CD14-positive monocyte (primary cell): Measurements from ENCODE around the gene MAK. TPM values are rescaled to one million over a fixed set of nuclear protein-coding genes. Genes with fewer than 3 reads are reported as not detected.

Experiments
- DNase-seq, 3 donors: peaks; one replicate each; pipeline ENCODE4 v3.0.0-alpha.2; 2011 to 2022
- H2AFZ ChIP-seq: 2 replicates; pipeline ENCODE4 v1.6.0; 2012; ENCODE audit warnings: mild to moderate bottlenecking, low read depth, low read length, inconsistent platforms; ENCODE audit not compliant: insufficient read depth, poor library complexity, severe bottlenecking
- H3K27ac ChIP-seq, 2 donors: 1 replicate in 1 of 2; 2 replicates in 1 of 2; pipeline ENCODE4 v1.5.1; 2012 to 2013; ENCODE audit warnings: low read length in 2 of 2, control low read depth in 1 of 2, inconsistent platforms in 1 of 2, low read depth in 1 of 2, mild to moderate bottlenecking in 1 of 2
- H3K27me3 ChIP-seq, 2 donors: one replicate each; pipeline versions ENCODE4 v1.6.0 to v1.6.1; 2011 to 2013; ENCODE audit warnings: low read length in 2 of 2; ENCODE audit not compliant: control insufficient read depth in 2 of 2, insufficient read depth in 2 of 2
- H3K36me3 ChIP-seq, 2 donors: replicated peaks in 1 of 2; 1 replicate in 1 of 2; 2 replicates in 1 of 2; pipeline versions ENCODE4 v1.5.1 to v1.6.1; 2012 to 2013; ENCODE audit warnings: low read length in 2 of 2, control low read depth in 1 of 2, inconsistent platforms in 1 of 2, mild to moderate bottlenecking in 1 of 2; ENCODE audit not compliant: insufficient read depth in 2 of 2, control insufficient read depth in 1 of 2
- H3K4me1 ChIP-seq, 2 donors: 1 replicate in 1 of 2; 2 replicates in 1 of 2; pipeline versions ENCODE4 v1.5.1 to v1.6.1; 2012 to 2013; ENCODE audit warnings: low read length in 2 of 2, control low read depth in 1 of 2, inconsistent platforms in 1 of 2, mild to moderate bottlenecking in 1 of 2, moderate library complexity in 1 of 2; ENCODE audit not compliant: insufficient read depth in 2 of 2, control insufficient read depth in 1 of 2
- H3K4me2 ChIP-seq: replicated peaks from 2 replicates; pipeline ENCODE3; 2012; ENCODE audit warnings: low read length, moderate library complexity, mild to moderate bottlenecking; ENCODE audit not compliant: poor library complexity, severe bottlenecking; ENCODE audit errors: extremely low read depth
- H3K4me3 ChIP-seq, 3 experiments: fragments of 200-600 bp in 1 of 3; sonication (generic) in 1 of 3; replicated peaks in 1 of 3; 1 replicate in 2 of 3; 2 replicates in 1 of 3; pipeline ENCODE4 v1.5.1; 2011 to 2013; ENCODE audit warnings: low read length in 3 of 3, mild to moderate bottlenecking in 3 of 3, control low read depth in 2 of 3, low read depth in 2 of 3, inconsistent platforms in 1 of 3, moderate library complexity in 1 of 3
- H3K79me2 ChIP-seq: 2 replicates; pipeline ENCODE4 v1.6.0; 2012; ENCODE audit warnings: mild to moderate bottlenecking, control low read depth, inconsistent platforms, low read length, moderate library complexity; ENCODE audit not compliant: insufficient read depth
- H3K9ac ChIP-seq: 2 replicates; pipeline ENCODE4 v1.6.0; 2017; ENCODE audit warnings: low read length, mild to moderate bottlenecking; ENCODE audit not compliant: insufficient read depth, poor library complexity, severe bottlenecking
- H3K9me3 ChIP-seq, 2 donors: replicated peaks in 1 of 2; 1 replicate in 1 of 2; 2 replicates in 1 of 2; pipeline versions ENCODE4 v1.5.1 to v1.6.1; 2012 to 2013; ENCODE audit warnings: low read length in 2 of 2, control low read depth in 1 of 2; ENCODE audit not compliant: control insufficient read depth in 1 of 2, insufficient read depth in 1 of 2
- H4K20me1 ChIP-seq: 2 replicates; pipeline ENCODE4 v1.6.0; 2012; ENCODE audit warnings: mild to moderate bottlenecking, low read length, control low read depth, moderate library complexity; ENCODE audit not compliant: insufficient read depth
- H3K27ac Mint-ChIP-seq, 7 donors: one replicate each; pipeline ENCODE4 v1.8.0; 2020; ENCODE audit warnings: mild to moderate bottlenecking in 7 of 7, mixed read lengths in 7 of 7, moderate library complexity in 6 of 7, inconsistent platforms in 2 of 7
- H3K27me3 Mint-ChIP-seq, 3 donors: one replicate each; pipeline ENCODE4 v1.8.0; 2021 to 2022; ENCODE audit warnings: low read depth in 3 of 3, mild to moderate bottlenecking in 3 of 3, mixed read lengths in 3 of 3, moderate library complexity in 3 of 3, inconsistent platforms in 1 of 3
- H3K36me3 Mint-ChIP-seq, 2 donors: one replicate each; pipeline ENCODE4 v1.8.0; 2020; ENCODE audit warnings: mixed read lengths in 2 of 2, inconsistent platforms in 1 of 2, mild to moderate bottlenecking in 1 of 2
- H3K4me1 Mint-ChIP-seq: one replicate; pipeline ENCODE4 v1.8.0; 2020; ENCODE audit warnings: mild to moderate bottlenecking, mixed read lengths
- H3K4me3 Mint-ChIP-seq, 2 donors: one replicate each; pipeline ENCODE4 v1.8.0; 2020; ENCODE audit warnings: mild to moderate bottlenecking in 2 of 2, mixed read lengths in 2 of 2, moderate library complexity in 1 of 2
- H3K9me3 Mint-ChIP-seq, 7 donors: one replicate each; pipeline ENCODE4 v1.8.0; 2020 to 2022; ENCODE audit warnings: mixed read lengths in 7 of 7, mild to moderate bottlenecking in 6 of 7, moderate library complexity in 6 of 7, inconsistent platforms in 2 of 7
- WGBS: methylation state at CpG from one replicate; pipeline ENCODE4 v1.1.5; 2013; ENCODE audit warnings: missing lambda C conversion rate; ENCODE audit not compliant: insufficient coverage; 5-methylcytosine and 5-hydroxymethylcytosine counted together
- intact Hi-C, 2 donors: fragments of 100-400 bp; cut with micrococcal nuclease; formaldehyde crosslinking; loops; one replicate each; pipeline versions ENCODE4 v1.15.0 to v1.15.1; 2023
- polyA plus RNA-seq, 3 donors: library from polyadenylated mRNA; depleted of rRNA in 1 of 3; unstranded in 2 of 3; stranded (reverse) in 1 of 3; fragments of 300-500 nt in 2 of 3; fragments of >200 nt in 1 of 3; fragmentation: Illumina TruSeq in 2 of 3; gene quantifications; 1 replicate in 2 of 3; 2 replicates in 1 of 3; pipeline ENCODE4 v1.2.3, GENCODE V29; 2012 to 2021
- TF ChIP-seq, protein P1 (sequence below): fragments of 200-600 bp; IDR thresholded peaks from one replicate; pipeline ENCODE4 v1.8.0; 2022; ENCODE audit warnings: antibody characterized with exemption, mild to moderate bottlenecking

MAK gene
- polyA plus RNA-seq, 3 donors: 0.68 to 1.4 (median 0.76) TPM

DNA sequence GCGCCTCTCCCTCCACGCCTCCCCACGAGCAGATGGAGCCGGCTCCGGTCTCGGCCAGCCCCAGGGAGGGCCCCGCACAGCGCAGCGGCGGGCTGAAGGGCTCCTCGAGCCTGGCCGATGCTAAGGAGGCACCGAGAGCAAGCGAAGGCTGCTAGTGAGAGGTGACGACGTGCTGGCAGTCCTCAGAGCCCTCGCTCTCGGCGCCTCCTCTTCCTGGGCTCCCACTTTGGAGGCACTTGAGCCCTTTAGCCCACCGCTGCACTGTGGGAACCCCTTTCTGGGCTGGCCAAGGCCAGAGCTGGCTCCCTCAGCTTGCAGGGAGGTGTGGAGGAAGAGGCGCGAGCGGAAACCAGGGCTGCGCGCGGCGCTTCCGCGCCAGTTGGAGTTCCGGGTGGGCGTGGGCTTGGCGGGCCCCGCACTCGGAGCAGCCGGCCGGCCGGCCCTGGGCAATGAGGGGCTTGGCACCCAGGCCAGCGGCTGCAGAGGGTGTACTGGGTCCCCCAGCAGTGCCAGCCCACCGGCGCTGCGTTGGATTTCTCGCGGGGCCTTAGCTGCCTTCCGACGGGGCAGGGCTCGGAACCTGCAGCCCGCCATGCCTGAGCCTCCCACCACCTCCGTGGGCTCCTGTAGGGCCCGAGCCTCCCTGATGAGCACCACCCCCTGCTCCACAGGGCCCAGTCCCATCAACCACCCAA is 117.9 kb downstream of the MAK start:
- peak overlapping the region; percentile 78 to 81 for H3K4me3 Mint-ChIP-seq
- H3K36me3 Mint-ChIP-seq: peaks cover 6 to 8% of the 10 kb centered on the region in 2 donors
- H3K36me3 ChIP-seq: no peaks in the 10 kb centered on the region
- intact Hi-C loops: no loop called here
- 29% methylated on average over 45 of the region's 49 CpGs for WGBS
- no peaks in the 10 kb centered on the region for H4K20me1 ChIP-seq
- H3K79me2 ChIP-seq: peaks cover 15% of the 10 kb centered on the region
- TF ChIP-seq, protein P1, sequence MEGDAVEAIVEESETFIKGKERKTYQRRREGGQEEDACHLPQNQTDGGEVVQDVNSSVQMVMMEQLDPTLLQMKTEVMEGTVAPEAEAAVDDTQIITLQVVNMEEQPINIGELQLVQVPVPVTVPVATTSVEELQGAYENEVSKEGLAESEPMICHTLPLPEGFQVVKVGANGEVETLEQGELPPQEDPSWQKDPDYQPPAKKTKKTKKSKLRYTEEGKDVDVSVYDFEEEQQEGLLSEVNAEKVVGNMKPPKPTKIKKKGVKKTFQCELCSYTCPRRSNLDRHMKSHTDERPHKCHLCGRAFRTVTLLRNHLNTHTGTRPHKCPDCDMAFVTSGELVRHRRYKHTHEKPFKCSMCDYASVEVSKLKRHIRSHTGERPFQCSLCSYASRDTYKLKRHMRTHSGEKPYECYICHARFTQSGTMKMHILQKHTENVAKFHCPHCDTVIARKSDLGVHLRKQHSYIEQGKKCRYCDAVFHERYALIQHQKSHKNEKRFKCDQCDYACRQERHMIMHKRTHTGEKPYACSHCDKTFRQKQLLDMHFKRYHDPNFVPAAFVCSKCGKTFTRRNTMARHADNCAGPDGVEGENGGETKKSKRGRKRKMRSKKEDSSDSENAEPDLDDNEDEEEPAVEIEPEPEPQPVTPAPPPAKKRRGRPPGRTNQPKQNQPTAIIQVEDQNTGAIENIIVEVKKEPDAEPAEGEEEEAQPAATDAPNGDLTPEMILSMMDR: no peak
- H3K9ac ChIP-seq: peak overlapping the region; percentile 64
- H3K27ac Mint-ChIP-seq: peak overlapping the region in 6 of 7 donors; percentile 30 to 85 (median 68)
- peak overlapping the region; percentile 47 to 76 (median 56) for H3K4me3 ChIP-seq
- H3K4me2 ChIP-seq: peak overlapping the region; percentile 79
- H3K9me3 ChIP-seq: peaks cover 7 to 21% of the 10 kb centered on the region in 2 donors
- H3K9me3 Mint-ChIP-seq: peaks cover 14 to 26% (median 18%) of the 10 kb centered on the region in 7 donors
- peaks cover 42% of the 10 kb centered on the region for H3K4me1 Mint-ChIP-seq
- H3K27me3 Mint-ChIP-seq: no peaks in the 10 kb centered on the region
- peak overlapping the region; percentile 42 to 68 for H3K27ac ChIP-seq
- peak in 2 of 3 donors; percentile 15 to 21 for DNase-seq
- peaks cover 20 to 31% of the 10 kb centered on the region in 2 donors for H3K4me1 ChIP-seq
- peak overlapping the region; percentile 82 for H2AFZ ChIP-seq
- no peaks in the 10 kb centered on the region for H3K27me3 ChIP-seq

- H3K36me3 ChIP-seq: no peaks in the 10 kb centered on the region
- peak overlapping the region; percentile 64 for H3K9ac ChIP-seq
- H3K27me3 ChIP-seq: no peaks in the 10 kb centered on the region
- peaks cover 15% of the 10 kb centered on the region for H3K79me2 ChIP-seq
- Mint-ChIP-seq H3K27ac (peak overlapping the region in 4 of 7 donors; percentile 37 to 70 (median 58)), H3K9me3 (peaks cover 14 to 26% (median 18%) of the 10 kb centered on the region in 7 donors), H3K4me1 (peaks cover 39% of the 10 kb centered on the region), H3K27me3 (no peaks in the 10 kb centered on the region), H3K4me3 (peak overlapping the region; percentile 78 to 81), H3K36me3 (peaks cover 2 to 3% of the 10 kb centered on the region in 2 donors)
- WGBS: 36% methylated on average over 10 of the region's 21 CpGs
- H3K9me3 ChIP-seq: peaks cover 7 to 21% of the 10 kb centered on the region in 2 donors
- no peak for DNase-seq
- TF ChIP-seq, protein P1: no peak
- H3K27ac ChIP-seq: peak overlapping the region in 1 of 2 donors; percentile 68
- H4K20me1 ChIP-seq: no peaks in the 10 kb centered on the region
- peaks cover 20 to 31% of the 10 kb centered on the region in 2 donors for H3K4me1 ChIP-seq
- peak overlapping the region; percentile 82 for H2AFZ ChIP-seq
- peak overlapping the region; percentile 79 for H3K4me2 ChIP-seq
- intact Hi-C loops: no loop called here
- H3K4me3 ChIP-seq: peak overlapping the region; percentile 47 to 76 (median 56)
These were observed 118.4 kb downstream of the MAK start for GRCh38 chr6:10719964-10720264.
